Hepatocyte (in vitro differentiated cells): ENCODE results near the gene ZNF714.

Experiments used
- EZH2 ChIP-seq: fragments of 200-600 bp; sonication (generic); IDR thresholded peaks from 2 replicates; pipeline ENCODE4 v1.6.1; 2016; ENCODE audit warnings: antibody characterized with exemption, mild to moderate bottlenecking, borderline replicate concordance
- EZH2phosphoT487 ChIP-seq: fragments of 200-600 bp; sonication (generic); IDR thresholded peaks from one replicate; pipeline ENCODE4 v1.6.1; 2018; ENCODE audit warnings: antibody characterized with exemption, mild to moderate bottlenecking, low read depth, moderate library complexity; ENCODE audit not compliant: unreplicated experiment, severe bottlenecking
- TF ChIP-seq, protein P1 (sequence below): fragments of 200-600 bp; sonication (generic); IDR thresholded peaks from 2 replicates; pipeline ENCODE4 v1.5.1; 2016; ENCODE audit warnings: antibody characterized with exemption, mild to moderate bottlenecking; ENCODE audit not compliant: poor library complexity

DNA sequence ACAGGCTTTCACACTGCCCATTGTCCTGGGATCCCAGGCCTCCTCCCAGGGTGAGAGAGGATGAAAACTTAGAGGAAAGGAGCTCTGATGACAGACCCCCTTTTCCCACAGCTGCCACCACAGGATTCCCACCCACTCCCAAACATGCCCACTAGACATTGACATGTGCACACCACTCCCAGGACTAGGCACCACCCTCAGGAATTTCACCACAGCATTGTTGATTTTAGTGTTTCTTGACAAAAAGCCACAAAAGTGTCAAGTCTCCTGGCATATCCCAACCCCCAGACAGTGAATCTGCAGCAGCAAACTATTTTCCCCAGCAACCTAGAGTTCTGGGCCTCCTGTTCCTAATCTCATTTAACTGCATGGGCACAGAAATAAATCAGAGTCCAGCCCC lies 10.1 kb downstream of the ZNF714 start:
- no peak for TF ChIP-seq EZH2phosphoT487
- TF ChIP-seq, protein P1, sequence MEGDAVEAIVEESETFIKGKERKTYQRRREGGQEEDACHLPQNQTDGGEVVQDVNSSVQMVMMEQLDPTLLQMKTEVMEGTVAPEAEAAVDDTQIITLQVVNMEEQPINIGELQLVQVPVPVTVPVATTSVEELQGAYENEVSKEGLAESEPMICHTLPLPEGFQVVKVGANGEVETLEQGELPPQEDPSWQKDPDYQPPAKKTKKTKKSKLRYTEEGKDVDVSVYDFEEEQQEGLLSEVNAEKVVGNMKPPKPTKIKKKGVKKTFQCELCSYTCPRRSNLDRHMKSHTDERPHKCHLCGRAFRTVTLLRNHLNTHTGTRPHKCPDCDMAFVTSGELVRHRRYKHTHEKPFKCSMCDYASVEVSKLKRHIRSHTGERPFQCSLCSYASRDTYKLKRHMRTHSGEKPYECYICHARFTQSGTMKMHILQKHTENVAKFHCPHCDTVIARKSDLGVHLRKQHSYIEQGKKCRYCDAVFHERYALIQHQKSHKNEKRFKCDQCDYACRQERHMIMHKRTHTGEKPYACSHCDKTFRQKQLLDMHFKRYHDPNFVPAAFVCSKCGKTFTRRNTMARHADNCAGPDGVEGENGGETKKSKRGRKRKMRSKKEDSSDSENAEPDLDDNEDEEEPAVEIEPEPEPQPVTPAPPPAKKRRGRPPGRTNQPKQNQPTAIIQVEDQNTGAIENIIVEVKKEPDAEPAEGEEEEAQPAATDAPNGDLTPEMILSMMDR: no peak
- TF ChIP-seq EZH2: no peak
